Parathyroid adenoma (tissue), 2 donors: ENCODE results near the gene IDUA.

Experiments used
- H2AFZ ChIP-seq: fragments of 300-600 bp; sonication (generic); one replicate; pipeline ENCODE4 v1.7.0; 2017; ENCODE audit warnings: antibody characterized with exemption, mild to moderate bottlenecking
- H3K27ac ChIP-seq: fragments of 300-600 bp; sonication (generic); one replicate; pipeline ENCODE4 v1.7.0; 2017
- H3K27me3 ChIP-seq: fragments of 300-600 bp; sonication (generic); one replicate; pipeline ENCODE4 v1.7.0; 2017; ENCODE audit warnings: low read length; ENCODE audit not compliant: control insufficient read depth, insufficient read depth
- H3K36me3 ChIP-seq: fragments of 300-600 bp; sonication (generic); one replicate; pipeline ENCODE4 v1.7.0; 2017; ENCODE audit warnings: low read length; ENCODE audit not compliant: control insufficient read depth, insufficient read depth
- H3K4me1 ChIP-seq: fragments of 300-600 bp; sonication (generic); one replicate; pipeline ENCODE4 v1.7.0; 2017; ENCODE audit warnings: control low read depth
- H3K4me2 ChIP-seq: fragments of 300-600 bp; sonication (generic); one replicate; pipeline ENCODE4 v1.7.0; 2017; ENCODE audit warnings: low read length
- H3K4me3 ChIP-seq: fragments of 300-600 bp; sonication (generic); one replicate; pipeline ENCODE4 v1.7.0; 2017; ENCODE audit warnings: low read depth, low read length
- H3K79me2 ChIP-seq: fragments of 300-600 bp; sonication (generic); one replicate; pipeline ENCODE4 v1.7.0; 2017; ENCODE audit warnings: control low read depth
- H3K9ac ChIP-seq: fragments of 300-600 bp; sonication (generic); one replicate; pipeline ENCODE4 v1.7.0; 2017; ENCODE audit warnings: mild to moderate bottlenecking
- H3K9me3 ChIP-seq: fragments of 300-600 bp; sonication (generic); one replicate; pipeline ENCODE4 v1.7.0; 2017; ENCODE audit warnings: low read length; ENCODE audit not compliant: control insufficient read depth
- CTCF ChIP-seq: fragments of 300-600 bp; sonication (generic); IDR thresholded peaks from one replicate; pipeline ENCODE4 v1.7.0; 2017; ENCODE audit warnings: antibody characterized with exemption, mild to moderate bottlenecking
- donor health status: primary hyperparathyroidism.

The IDUA gene

GRCh38 chr4:960636-961350 lies 26.1 kb upstream of the IDUA start:
- Histone ChIP-seq H3K4me3 (no peak overlapping the region), H3K36me3 (no peaks in the 10 kb centered on the region), H3K79me2 (no peaks in the 10 kb centered on the region), H3K9me3 (no peaks in the 10 kb centered on the region), H3K4me2 (no peak overlapping the region), H2AFZ (no peak overlapping the region), H3K9ac (no peak overlapping the region), H3K27me3 (no peaks in the 10 kb centered on the region), H3K4me1 (no peaks in the 10 kb centered on the region), H3K27ac (no peak overlapping the region)
- TF ChIP-seq CTCF = no peak

DNA sequence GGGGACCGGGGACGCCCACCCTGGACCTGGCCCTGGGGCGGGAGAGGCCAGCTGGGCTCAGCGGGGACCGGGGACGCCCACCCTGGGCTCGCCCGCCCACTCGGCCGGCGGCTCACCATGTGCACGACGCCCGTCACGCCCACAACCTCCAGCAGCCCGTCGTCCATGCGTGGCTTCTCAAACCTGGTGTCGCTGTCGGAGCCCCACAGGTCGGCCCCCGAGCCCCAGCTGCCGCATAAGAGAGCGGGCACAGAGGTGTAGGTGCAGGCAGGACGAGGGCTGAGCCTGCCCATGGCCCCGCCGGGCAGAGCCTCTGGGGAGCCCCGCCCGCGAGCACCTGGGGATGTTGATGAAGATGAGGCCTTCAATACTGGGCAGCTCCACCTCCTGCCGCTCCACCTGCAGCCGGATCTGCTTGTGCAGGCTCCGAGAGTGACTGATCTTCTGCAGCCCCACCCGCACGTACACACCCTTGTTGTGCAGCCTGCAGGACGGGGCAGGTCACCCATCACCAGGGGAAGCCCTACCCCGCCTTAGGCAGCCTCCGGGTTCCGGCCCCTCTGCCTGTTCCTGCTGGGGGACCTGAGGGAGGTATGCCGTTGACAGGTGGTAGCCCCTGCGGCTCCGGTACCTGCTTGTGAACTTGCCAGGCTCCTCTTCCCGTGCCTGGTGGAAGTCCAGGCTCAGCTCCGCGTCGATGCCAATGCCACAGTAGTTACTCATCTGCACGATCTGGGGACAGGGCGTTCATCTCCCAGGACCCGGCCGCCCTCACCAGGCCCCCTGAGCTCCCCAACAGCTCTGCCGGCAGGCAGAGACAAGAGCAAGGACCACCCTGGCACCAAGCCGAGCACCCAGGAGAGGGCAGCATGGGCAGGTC lies 25.3 kb upstream of the IDUA start:
- H3K4me2 ChIP-seq = no peak overlapping the region
- no peaks in the 10 kb centered on the region for H3K4me1 ChIP-seq
- no peak for TF ChIP-seq CTCF
- H3K36me3 ChIP-seq = no peaks in the 10 kb centered on the region
- no peaks in the 10 kb centered on the region for H3K9me3 ChIP-seq
- no peak overlapping the region for H3K9ac ChIP-seq
- H2AFZ ChIP-seq = no peak overlapping the region
- H3K79me2 ChIP-seq = no peaks in the 10 kb centered on the region
- H3K4me3 ChIP-seq = no peak overlapping the region
- H3K27me3 ChIP-seq = no peaks in the 10 kb centered on the region
- no peak overlapping the region for H3K27ac ChIP-seq

- TF ChIP-seq CTCF = no peak
- no peak overlapping the region for H3K4me2 ChIP-seq
- H3K79me2 ChIP-seq = no peaks in the 10 kb centered on the region
- H3K36me3 ChIP-seq = no peaks in the 10 kb centered on the region
- H3K27ac ChIP-seq = no peak overlapping the region
- no peak overlapping the region for H2AFZ ChIP-seq
- no peaks in the 10 kb centered on the region for H3K4me1 ChIP-seq
- H3K4me3 ChIP-seq = no peak overlapping the region
- no peaks in the 10 kb centered on the region for H3K27me3 ChIP-seq
- no peaks in the 10 kb centered on the region for H3K9me3 ChIP-seq
- no peak overlapping the region for H3K9ac ChIP-seq
These were observed 24.3 kb upstream of the IDUA start for GRCh38 chr4:962231-963208.

DNA sequence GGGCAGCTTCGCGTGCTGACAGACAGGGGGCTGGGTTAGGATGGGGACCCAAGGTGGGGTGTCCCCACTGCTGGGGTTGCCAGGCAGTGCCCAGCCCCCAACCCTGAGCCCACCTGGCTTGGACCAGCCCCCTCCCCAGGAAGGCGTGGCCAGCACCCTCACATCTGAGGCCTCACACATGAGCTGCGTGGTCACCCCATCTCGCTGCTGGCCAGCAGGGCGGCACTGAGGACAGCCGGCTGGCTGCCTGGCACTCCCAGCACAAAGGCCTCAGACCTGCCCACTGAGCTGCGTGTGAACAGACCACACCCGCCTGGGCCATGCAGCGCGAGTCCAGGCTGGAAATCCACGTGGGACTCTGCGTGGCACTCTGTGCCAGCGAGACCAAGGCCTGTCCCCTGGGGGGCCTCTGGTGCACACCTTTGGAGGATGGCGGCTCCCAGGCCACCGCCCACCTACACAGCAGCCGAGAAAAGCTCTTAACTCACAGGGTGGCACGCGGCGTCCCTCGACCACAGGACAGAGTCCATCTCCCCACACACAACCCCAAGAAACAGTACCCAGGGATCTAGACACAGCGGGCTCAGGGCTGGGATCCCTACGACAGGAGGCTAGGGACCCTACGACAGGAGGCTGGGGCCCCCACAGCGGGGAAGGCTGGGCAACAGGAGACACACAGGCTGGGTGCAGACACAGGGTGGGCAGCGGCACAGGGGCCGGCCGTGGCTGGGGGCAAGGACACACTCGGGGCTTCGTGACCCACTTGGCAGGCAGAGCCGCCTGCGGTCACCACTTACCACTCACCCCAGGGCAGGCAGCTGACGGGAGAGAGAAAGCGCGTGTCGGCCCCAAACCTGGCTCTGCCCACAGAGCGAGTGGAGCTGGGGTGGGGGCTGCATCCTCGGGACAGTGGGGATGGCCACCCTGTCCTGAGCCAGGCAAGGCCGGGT lies 23.3 kb upstream of the IDUA start:
- Histone ChIP-seq H3K79me2 (no peaks in the 10 kb centered on the region), H3K9me3 (no peaks in the 10 kb centered on the region), H3K9ac (no peak overlapping the region), H3K36me3 (no peaks in the 10 kb centered on the region), H3K4me1 (no peaks in the 10 kb centered on the region), H3K4me2 (no peak overlapping the region), H3K4me3 (no peak overlapping the region), H2AFZ (no peak overlapping the region), H3K27ac (no peak overlapping the region), H3K27me3 (no peaks in the 10 kb centered on the region)
- TF ChIP-seq CTCF = no peak
